ENCODE results near the gene EFCAB13.
"Not testable (repeated sequence)": the region's sequence is repeated elsewhere in the genome, so short reads cannot be mapped to it uniquely, and the experiment has no call there.

- not testable (repeated sequence) for TF ChIP-seq CTCF (IDR thresholded peaks at IDR 0.05); EP300 (IDR thresholded peaks at IDR 0.05); POLR2A (IDR thresholded peaks at IDR 0.05; ENCODE audit: low read depth); POLR2AphosphoS5 (IDR thresholded peaks at IDR 0.05)
Measured at GRCh38 chr17:47432240-47432639, 108.5 kb downstream of the EFCAB13 start.
